Germinal center (tissue), 1 donor: ENCODE results near the gene RNFT2.
"Not testable (repeated sequence)": the region's sequence is repeated elsewhere in the genome, so short reads cannot be mapped to it uniquely, and the experiment has no call there.

Source experiments
- DNase-seq: peaks from one replicate; pipeline ENCODE4 v3.0.0; 2012; ENCODE audit warnings: mixed read lengths, low spot score

RNFT2 gene

DNA sequence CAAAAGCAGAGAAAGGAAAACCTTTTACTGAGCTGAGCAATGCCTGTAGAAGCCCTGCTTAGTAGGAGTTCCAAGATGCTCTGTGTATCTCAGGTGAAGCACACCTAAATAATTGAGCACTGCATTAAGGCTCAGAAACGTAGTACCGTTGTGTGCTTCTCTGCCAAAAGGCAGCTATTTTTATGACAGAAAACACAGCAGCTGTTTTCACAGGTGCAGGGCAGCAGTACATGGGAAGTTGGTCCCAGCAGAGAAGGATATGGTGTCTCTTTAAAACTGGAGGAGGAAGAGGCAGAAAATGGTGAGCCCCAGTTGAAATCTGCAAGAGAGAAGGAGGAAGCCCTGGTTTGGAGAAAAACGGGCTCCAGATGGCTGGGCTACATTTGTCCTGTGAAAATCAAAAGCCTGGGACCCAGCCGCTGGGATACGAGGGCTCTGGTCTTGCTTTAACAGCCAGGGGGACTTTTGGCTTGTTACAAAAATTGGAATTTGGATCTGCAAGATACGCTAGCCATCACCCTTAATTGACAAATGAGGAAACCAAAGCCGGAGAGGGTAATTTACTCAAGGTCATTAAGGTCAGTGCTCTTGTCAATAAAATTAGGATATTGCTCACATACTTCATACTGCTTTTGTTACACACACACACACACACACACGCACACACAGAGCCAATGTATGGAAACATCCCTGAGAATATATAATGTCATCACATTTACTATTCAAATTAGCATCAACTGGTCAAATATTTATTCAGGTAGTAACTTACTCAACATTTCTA is 27.6 kb upstream of the RNFT2 start:
- no peak for DNase-seq

DNA sequence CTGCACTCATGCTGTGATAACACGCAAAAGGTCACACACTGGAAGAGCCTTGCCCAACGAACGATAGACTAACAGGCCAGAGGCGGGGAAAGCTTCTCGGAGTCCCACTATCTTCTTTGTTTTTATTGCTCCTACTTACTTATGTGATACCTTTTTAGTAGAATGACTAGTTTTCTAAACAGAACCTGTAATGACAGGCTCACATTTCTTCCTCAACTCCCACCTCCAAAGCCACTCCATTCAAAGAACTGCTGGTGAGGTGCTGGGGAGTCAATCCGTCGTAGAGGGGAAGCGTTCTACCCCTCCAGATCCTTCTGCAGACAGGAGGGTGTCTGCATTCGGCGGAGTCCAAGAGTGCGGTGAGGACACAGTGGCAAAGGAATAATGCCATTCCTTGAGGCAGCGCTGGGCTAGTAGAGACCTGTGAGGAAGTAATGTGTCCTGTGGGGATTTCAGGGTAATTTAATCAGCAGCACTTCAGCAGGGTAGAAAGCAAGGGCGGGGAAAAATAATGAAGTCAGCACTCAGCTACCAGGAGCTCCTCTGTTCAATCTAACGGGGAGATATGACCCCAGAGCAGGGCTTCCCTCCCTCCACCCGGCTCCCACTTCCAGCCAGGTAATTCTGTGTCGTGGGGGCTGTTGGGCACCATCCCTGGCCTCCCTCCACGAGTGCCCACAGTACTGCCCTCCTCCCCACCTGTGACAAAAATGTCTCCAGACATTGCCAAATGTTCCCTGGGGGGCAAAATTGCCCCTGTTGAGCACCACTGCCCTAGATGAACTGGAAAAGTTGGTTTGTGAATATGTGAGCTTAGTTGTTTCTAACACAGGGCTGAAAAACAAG is 25.4 kb upstream of the RNFT2 start:
- DNase-seq: no peak

DNA sequence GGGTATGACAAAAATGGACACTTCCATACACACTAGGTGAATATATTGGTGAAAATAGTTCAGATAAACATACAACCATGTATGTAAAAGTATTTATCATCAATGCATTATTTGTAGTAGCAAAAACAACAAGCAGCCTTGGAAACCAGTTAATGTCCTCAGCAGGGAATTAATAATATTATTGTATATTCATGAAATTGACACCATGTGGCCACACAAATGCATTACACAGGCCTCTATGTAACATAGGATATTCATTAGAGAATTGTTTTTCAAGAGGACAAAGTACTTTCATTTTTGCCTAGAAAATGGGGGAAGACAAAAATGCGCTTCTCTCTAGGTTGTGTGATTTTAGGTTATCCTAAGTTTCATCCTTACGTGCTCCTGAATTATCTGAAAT is 24.6 kb upstream of the RNFT2 start:
- no peak for DNase-seq

DNA sequence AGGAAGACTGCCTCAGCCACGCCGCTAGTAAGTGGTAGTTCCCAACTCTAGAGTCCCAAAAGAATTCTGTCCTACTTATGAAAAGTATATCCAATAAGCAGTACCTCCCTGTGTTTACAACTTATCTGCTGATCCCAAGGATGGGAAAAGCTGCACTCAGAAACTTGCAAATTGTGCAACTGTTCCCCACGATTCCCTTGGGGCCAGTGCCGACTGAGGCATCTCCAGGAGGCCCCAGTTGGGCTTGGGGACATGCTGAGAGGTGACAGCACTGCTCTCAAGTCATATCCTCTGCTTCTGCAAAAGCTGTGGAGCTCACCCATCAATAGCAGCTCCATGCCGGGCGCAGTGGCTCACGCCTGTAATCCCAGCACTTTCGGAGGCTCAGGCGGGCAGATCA is 23.9 kb upstream of the RNFT2 start:
- DNase-seq: no peak

DNA sequence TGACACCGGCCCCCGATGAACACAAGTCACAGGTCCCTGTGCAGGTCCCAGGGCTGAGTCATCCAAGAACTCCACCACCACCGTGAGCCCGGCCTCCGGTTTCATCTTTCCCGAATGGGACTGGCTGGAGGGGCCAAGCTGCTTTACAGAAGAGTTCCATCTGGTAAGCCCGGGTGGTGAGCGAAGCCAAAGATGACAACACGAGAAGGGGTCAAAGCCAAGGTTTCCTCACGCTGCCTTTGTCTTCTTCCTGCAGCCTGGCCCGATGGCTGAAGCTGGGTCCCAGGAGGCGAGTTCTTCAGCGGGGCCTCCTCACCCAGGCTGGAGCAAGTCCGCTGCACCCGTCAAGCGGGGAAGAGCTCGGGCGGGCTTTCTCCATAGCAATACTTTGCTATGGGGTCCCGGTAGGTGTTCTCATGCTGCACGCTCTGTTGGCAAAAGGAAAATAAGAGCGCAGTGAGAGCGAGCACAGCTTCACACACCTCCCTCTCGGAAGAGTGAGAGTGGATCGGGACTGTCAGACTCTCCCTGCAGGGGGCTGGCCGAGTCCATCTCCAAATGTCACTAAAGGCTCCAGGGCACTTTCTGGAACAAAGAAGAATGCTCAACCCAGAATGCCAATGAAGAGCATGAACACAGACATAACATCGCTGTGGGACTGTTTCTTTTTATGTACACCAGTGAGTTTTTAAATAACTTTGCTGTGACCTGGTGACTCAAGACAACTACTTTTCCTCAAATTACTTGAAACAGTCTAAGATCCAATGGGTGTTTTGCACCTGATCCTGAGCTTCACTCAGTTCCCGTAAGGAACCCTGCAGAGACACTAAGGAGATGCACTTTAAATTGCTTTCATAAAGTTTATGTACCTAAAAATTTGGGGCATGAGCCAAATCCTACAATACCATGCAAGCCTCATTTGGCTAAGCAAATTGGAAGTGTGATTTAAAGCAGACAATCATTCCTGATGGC is 20.4 kb upstream of the RNFT2 start:
- DNase-seq: no peak

DNA sequence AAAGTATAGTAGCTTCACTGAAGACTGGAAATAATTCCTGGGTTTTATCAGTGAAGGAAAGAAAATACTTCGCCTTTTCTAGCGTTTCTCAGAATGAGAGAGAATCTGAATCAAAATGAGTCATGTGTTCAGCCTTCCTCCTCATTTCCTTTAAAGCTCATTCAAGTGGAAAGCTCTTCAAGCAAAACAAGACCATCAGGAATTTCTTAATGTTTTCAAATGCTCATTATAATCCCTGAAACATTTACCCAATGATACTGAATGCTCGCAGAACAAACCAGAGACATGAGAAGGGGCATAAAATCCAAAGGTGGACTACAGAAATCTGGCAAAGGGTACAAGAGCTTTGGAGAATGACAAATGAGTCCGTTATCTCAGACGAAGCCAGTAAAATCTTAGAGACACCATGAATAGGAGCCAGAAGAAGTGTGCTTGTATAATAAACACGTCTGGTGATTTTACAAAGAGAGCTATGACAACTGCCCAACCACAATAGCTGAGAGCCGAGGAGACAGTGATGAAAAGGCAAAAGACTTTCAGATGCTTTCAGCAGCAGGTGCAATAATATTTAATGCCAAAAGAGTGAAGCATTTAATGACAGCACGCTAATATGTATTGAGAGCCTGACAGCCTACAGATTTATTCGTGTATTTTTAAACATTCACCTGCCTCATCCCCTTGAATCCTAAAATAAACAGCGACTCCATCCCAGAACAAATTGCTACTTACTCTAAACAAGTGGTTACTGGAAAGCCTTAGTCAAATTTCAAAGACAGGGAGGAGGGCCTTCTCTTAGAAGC is 19.3 kb upstream of the RNFT2 start:
- DNase-seq: no peak

DNA sequence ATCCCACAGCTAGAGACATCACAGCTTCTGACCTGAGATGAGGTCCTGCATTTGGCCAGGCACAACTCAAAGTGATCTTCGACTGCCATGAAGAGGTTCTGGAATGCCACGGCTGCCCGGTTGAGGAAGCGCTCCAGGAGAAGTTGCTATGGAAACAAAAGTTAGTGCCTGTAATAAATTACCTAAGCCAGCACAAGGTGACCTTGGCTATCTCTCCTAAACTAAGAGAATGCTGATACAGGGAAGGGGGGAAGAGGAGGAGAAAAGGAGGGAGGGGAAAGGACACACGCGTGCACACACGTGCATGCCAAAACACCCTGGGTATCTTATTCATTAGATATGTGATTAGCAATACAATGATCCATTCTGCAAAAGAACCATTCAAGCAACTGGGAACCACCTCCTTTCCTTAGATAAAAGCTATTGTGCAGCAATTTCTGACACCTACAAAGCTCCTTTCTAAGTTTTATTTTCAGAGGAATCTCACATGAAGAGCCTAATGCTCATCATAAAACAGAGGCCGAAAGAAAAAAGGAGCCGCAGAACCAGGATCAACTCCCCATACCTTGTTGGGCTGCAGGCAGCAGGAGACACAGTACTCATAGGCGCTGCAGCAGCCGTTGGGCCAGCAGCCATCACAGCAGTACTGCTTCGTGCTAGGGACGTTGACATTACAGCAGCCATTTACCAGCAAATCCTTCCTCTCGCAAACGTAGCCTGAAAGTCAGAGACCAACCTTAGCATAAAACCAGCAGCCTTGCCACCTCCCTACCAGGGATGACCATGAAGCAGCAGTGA is 18.2 kb upstream of the RNFT2 start:
- DNase-seq: no peak

DNA sequence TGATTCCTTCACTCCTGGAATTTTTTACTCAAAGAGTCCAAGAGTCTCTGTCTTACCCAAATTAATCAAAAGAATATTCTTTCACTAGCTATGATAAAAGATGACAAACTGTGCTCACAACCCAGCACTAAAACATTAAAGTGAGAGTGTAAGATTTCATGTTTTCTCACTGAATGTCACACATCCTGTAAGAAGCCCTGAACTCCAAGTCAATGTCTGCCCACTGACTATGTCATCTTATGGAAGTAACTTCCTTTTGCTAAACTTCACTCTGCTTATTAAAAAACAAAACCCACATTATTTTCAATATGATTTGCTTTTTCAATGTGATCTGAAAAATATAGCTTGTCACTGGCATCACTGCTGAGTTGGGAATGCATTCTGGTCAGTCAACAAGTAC is 15.9 kb upstream of the RNFT2 start:
- DNase-seq: no peak

DNA sequence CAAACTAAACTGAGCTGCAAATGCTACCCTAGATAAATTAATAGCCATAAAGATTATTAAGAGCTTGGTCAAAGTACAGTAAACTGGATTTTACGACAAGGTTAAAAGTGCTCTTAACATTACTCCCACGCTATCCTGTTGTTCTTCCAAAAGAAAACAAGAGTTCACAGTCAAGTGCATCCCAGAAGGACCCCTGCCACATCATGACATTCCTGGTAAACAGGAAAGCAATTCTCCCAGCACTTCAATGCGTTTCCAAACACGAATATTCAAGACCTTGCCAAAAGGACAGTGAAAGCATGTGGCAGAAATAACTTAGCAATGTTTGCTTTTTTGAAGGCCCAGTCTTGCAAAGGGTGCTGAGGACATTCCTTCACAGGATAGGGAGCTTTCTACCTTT is 11.4 kb upstream of the RNFT2 start:
- no peak for DNase-seq

DNA sequence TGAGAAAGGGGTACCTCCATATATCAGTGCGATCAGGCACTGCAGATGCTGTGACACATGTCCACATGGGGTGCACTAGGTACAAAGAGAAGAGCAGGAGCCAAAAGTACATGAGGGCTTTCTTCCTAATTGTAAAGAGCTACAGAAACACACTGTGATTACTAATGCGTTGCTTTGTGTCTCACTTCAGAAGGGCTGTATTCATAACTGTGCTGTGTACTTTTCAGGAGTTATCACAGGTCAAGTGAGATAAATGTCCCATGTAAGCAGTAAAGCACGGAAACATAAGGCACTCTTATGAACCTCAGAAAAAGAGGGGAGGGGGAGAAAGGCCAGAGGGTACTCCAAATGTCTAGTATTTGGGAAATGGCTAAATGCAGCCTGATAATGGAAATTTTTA is 10.9 kb upstream of the RNFT2 start:
- no peak for DNase-seq

DNA sequence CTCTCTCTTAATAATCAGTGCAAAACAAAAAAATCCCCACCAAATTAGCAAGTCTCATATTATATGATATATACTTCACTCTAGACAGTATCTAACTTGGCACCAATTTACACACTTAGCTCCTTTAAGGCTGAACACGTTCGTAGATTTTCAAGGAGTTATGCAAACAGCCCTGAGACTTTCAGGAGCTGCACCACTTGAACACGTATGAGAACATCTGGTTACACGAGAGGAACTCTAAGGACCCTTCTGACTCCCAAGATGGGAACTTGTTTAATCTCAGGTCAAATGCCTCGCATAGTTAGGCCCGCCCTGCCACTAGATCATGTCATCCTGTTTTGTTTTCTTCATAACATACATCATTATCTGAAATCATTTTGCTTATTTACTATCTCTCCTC is 10.2 kb upstream of the RNFT2 start:
- DNase-seq: no peak

DNA sequence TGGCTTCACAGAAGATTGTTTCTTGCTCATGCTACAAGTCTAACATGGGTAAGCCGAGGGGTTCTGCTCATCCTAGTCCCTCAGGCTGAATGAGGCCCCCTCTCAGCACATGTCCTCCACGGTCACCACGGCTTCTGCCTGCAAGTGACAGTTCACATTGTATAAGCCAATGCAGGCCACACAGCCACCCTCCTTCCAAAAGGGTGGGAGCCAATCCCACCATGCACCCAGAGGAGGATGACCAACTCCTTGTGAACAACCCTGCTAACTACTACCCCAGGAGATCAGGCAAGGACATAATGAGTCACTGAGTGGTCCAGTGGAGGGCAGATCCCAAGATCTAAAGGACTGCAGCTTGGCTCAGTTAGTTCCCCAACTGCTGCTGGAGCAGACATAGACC is 6.3 kb upstream of the RNFT2 start:
- no peak for DNase-seq

DNA sequence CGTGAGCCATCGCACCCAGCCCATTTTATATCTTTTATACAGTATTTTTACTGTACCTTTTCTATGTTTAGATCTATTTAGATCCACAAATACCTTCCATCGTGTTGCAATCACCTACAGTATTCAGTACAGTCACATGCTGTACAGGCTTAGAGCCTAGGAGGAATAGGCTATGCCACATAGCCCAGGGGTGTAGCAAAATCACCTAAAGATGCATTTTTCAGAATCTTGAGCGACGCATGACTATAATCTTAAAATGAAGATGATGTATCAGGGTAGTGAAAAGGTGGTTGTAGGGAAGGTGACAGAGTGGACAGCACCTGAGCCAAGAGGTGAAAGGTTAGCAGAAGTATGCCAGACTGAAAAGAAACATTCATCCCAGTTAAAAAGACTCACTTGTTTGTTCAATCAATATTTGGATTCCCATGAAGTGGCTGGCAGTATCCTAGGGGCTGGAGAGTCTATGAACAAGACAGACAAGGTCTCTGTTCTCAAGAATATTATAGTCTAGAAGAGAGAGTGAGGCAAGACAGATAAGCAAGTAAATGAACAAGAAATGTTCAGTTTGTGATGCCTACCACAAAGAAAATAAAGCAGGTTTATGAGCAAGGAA is 3.9 kb upstream of the RNFT2 start:
- DNase-seq: no peak

DNA sequence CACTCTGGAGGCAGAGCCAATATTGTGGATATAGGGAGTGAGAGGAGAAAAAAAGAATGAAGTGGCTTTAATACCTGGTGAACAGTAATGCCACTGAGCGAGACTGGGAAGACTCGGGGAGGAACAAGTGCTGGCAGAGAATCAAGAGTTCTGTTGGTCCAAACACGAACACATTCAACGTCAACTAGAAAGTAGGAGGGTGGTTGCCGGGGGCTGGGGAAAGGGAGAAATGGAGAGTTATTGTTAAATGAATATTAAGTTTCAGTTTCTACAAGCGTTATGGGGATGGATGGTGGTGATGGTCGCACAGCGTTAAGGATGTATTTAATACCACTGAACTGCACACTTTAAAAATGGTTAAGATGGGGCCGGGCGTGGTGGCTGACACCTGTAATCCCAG is 3.0 kb upstream of the RNFT2 start:
- DNase-seq: no peak

DNA sequence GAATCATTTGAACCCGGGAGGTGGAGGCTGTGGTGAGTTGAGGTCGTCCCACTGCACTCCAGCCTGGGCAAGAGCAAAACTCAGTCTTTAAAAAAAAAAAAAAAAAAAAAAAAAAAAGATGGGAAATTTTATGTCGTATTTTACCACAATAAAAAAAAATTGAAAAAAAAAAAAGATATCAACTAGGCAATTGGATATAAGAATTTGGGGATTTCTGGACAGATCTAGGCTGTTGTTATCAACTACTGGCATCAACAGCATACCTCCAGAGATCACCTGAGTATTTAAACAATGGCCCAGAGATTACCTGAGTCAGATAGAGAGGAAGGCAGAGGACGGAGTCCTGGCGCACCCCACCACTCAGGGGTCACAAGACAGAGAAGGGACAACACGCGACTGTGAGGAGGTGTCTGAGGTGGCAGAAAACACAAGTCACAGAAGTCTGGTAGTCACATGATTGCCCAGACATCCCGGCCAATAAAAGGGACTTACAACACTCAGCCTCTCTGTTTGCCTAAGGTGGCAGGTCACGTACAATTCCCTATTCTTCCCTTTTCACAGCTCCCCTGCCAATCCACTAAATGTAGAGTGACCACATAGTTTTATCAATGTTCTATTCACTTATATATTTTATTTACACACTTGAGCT is 2.0 kb upstream of the RNFT2 start:
- no peak for DNase-seq

DNA sequence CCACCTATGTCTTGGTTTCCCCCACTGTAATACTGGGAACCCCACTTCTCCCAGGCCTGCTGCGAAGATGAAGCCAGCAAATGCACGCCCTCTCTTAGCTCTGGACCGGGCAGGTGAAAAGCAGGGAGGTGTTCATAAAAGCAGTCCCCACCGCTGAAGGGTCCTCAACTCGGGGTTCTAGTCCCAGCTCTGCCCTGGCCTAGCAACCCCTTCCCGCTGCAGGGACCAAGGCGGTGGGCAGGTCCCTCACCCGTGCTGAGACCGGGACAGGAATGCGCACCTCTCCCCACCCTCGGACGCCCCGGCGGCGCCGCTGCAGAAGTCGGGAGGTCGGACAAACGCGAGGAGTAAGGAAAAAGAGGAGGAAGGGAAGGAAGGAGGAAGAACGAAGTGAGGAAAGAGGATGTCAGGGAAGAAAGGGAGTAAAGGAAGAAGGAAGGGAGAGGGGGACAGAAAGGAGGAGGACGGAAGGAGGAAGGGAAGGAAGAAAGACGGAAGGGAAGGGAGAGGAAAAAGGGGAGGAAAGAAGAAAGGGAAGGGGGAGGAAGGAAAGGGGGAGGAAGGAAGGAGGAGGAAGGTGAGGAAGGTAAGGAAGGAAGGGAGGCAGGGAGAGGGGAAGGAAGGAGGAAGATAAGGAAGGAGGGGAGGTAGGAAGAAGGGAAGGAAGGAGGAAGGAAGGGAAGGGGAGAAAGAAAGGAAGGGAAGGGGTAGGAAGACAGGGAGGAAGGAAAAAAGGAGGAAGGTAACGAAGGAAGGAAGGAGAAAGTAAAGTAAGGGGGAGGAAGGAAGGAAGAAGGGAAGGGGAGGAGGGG is 947 bp upstream of the RNFT2 start:
- peak; percentile 18 for DNase-seq

DNA sequence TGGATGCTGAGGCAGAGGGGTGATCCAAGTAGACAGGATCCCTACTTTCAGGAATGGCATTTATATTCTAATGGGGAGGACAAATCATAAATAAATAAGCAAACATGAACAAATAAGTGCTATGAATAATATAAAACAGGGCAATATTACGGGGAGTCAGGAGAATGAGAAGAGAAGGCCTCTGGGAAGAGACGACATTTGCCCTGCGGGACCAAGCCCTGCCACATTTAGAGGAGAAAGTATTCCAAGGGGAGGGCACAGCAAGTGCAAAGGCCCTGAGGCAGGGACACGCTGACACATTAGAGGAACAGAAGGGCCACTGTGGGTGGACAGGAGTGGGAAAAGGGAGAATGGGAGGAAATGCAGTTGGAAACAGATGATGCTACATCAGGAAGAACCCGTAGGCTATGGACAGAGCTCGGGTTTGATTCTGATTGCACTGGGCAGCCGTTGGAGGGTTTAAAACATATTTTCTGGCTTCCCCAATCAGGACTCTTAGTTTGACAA is 1.3 kb downstream of the RNFT2 start:
- DNase-seq: no peak

DNA sequence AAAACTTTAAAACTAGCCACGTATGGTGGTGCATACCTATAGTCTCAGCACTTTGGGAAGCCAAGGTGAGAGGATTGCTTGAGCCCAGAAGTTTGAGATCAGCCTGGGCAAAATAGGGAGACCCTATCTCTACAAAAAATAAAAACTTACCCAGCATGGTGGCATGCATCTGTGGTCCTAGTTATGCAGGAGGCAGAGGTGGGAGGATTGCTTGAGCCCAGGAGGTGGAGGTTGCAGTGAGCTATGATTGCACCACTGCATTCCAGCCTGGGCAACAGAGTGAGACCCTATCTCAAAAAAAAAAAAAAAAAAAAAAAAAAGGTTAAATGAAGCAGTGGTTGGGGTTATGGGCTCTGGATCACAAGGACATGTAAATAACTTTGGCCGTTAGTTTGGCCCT is 4.7 kb downstream of the RNFT2 start:
- DNase-seq: not testable (repeated sequence)

DNA sequence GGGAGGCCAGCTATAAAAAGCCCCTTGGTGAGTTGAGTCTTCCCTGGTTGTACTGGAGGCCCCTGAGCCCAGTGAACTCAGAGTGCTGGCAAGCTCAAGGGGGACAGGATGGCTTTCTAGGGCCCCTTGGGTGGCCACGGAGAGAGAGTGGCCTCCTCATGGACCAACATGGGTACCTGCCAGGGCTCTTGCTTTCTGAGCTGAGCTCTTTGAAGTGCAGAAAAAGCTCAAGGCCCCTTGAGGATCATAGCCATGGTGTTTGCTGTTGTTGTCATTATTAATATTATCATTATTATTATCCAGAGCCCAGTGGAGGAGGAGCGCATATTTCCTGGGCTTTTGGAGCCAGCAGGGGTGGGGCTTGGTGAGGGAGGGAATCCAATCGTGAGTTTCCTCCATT is 6.7 kb downstream of the RNFT2 start:
- DNase-seq: no peak
